Measurements from ENCODE around the gene TCF7L1. TPM values are rescaled to one million over a fixed set of nuclear protein-coding genes. Genes with fewer than 3 reads are reported as not detected.

The TCF7L1 gene
- total RNA-seq, 1 experiment from 2014 or later, result 30.4 TPM

DNA sequence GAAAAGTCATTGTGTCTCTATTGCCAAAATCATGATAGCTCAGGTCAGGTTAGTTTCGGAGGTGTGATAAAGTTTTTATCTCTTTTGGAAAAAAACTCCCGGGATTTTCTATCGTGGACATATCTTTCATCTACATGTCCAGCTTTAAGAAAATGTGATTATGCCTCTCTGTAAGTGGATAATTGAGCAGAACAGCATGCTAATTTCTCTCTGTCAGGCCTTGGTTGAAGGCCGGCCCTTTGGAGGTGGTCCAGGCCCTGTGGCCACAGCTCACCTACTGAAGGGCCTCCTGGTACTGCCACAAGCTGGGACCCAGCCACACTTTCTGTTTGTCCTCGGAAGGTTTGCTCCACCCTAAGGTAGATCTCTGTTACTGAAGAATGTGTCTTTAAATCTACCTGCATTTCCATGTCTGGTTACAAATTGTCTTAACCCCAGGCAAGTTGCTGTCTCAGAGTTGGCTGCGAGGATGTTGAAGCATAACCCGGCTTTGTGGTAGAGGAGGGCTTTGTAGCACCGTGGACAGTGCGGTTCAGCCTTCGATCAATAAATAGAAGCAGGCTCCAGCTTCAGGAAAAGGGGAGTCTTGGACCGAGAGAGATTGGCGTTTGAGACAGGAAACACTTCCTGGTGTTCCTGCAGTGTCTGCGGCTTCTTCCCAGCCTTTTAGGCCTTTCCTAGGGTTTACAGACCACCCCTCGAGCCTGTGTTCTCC, 25.5 kb downstream of the TCF7L1 start:
- Histone ChIP-seq H3K9me3 (ENCODE audit: control insufficient read depth, insufficient read depth, low read depth, low read length) (no peaks in the 10 kb centered on the region), H3K4me3 (ENCODE audit: low read depth in 2 of 2, low read length in 2 of 2) (no peak overlapping the region), H3K27ac (ENCODE audit: low read length) (no peak overlapping the region), H3K36me3 (ENCODE audit: control insufficient read depth, insufficient read depth, low read length) (no peaks in the 10 kb centered on the region), H3K4me1 (ENCODE audit: control insufficient read depth, insufficient read depth, low read length) (peaks cover 35% of the 10 kb centered on the region; the same call in 1 of the 2 replicates), H3K27me3 (ENCODE audit: control insufficient read depth, insufficient read depth, low read length) (no peaks in the 10 kb centered on the region)
- TF ChIP-seq POLR2AphosphoS5 (IDR thresholded peaks at IDR 0.05; ENCODE audit: low read depth, low read length) (no peak), SIN3A (IDR thresholded peaks at IDR 0.05; ENCODE audit: borderline replicate concordance, insufficient read depth, low read depth, low read length) (no peak), TCF7L2 (IDR thresholded peaks at IDR 0.05; ENCODE audit: low read depth, low read length) (no peak)
- TF ChIP-seq, protein P1, sequence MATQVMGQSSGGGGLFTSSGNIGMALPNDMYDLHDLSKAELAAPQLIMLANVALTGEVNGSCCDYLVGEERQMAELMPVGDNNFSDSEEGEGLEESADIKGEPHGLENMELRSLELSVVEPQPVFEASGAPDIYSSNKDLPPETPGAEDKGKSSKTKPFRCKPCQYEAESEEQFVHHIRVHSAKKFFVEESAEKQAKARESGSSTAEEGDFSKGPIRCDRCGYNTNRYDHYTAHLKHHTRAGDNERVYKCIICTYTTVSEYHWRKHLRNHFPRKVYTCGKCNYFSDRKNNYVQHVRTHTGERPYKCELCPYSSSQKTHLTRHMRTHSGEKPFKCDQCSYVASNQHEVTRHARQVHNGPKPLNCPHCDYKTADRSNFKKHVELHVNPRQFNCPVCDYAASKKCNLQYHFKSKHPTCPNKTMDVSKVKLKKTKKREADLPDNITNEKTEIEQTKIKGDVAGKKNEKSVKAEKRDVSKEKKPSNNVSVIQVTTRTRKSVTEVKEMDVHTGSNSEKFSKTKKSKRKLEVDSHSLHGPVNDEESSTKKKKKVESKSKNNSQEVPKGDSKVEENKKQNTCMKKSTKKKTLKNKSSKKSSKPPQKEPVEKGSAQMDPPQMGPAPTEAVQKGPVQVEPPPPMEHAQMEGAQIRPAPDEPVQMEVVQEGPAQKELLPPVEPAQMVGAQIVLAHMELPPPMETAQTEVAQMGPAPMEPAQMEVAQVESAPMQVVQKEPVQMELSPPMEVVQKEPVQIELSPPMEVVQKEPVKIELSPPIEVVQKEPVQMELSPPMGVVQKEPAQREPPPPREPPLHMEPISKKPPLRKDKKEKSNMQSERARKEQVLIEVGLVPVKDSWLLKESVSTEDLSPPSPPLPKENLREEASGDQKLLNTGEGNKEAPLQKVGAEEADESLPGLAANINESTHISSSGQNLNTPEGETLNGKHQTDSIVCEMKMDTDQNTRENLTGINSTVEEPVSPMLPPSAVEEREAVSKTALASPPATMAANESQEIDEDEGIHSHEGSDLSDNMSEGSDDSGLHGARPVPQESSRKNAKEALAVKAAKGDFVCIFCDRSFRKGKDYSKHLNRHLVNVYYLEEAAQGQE (IDR thresholded peaks at IDR 0.05; ENCODE audit: insufficient read depth in 1 of 2, low read depth in 2 of 2, low read length in 1 of 2), result no peak
- TF ChIP-seq, protein P2, sequence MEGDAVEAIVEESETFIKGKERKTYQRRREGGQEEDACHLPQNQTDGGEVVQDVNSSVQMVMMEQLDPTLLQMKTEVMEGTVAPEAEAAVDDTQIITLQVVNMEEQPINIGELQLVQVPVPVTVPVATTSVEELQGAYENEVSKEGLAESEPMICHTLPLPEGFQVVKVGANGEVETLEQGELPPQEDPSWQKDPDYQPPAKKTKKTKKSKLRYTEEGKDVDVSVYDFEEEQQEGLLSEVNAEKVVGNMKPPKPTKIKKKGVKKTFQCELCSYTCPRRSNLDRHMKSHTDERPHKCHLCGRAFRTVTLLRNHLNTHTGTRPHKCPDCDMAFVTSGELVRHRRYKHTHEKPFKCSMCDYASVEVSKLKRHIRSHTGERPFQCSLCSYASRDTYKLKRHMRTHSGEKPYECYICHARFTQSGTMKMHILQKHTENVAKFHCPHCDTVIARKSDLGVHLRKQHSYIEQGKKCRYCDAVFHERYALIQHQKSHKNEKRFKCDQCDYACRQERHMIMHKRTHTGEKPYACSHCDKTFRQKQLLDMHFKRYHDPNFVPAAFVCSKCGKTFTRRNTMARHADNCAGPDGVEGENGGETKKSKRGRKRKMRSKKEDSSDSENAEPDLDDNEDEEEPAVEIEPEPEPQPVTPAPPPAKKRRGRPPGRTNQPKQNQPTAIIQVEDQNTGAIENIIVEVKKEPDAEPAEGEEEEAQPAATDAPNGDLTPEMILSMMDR (IDR thresholded peaks at IDR 0.05), result no peak
- in situ Hi-C loops (cut with HindIII; ENCODE audit: low pct_unique_long_range_greater_than_20kb, low sequenced_read_pairs) (no loop called here), intact Hi-C loops (cut with micrococcal nuclease; ENCODE audit: unreplicated experiment) (no loop called here)
- no peak for DNase-seq (ENCODE audit: low read depth, low spot score)
- ATAC-seq, result no peak
- ChIA-PET CTCF (no interaction called here), POLR2A (no interaction called here)
- no TSS peak for BruUV-seq (replicated peaks)

DNA sequence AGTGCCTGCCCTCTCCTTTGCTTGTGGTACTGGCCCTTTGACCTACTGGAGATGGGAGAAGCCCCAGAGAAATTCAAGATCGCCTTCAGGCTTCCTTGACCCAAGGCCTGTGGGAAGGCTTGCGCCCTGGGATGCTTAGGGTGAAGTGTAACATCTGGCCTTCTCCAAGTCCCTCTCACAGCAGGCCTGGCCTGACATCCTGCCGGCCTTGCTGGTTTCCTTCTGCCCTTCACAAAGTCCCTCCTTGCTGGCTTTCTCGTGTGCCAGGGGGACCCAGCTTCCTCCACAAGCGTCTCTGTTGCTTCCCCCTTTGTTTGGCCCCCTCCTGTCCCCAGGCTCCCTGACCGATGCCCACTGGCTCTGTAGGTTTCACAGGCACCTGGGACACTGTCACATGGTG, 26.4 kb downstream of the TCF7L1 start:
- in situ Hi-C loops (cut with HindIII; ENCODE audit: low pct_unique_long_range_greater_than_20kb, low sequenced_read_pairs) (no loop called here), intact Hi-C loops (cut with micrococcal nuclease; ENCODE audit: unreplicated experiment) (no loop called here)
- peaks cover 34% of the 10 kb centered on the region; the same call in 1 of the 2 replicates for H3K4me1 ChIP-seq (ENCODE audit: control insufficient read depth, insufficient read depth, low read length)
- DNase-seq (ENCODE audit: low read depth, low spot score) (no peak), ATAC-seq (no peak)
- ChIA-PET POLR2A (no interaction called here), CTCF (no interaction called here)
- no peaks in the 10 kb centered on the region for H3K36me3 ChIP-seq (ENCODE audit: control insufficient read depth, insufficient read depth, low read length)
- no peak overlapping the region for H3K27ac ChIP-seq (ENCODE audit: low read length)
- H3K4me3 ChIP-seq (ENCODE audit: low read depth in 2 of 2, low read length in 2 of 2), result no peak overlapping the region
- TF ChIP-seq TCF7L2 (IDR thresholded peaks at IDR 0.05; ENCODE audit: low read depth, low read length) (no peak), SIN3A (IDR thresholded peaks at IDR 0.05; ENCODE audit: borderline replicate concordance, insufficient read depth, low read depth, low read length) (no peak), POLR2AphosphoS5 (IDR thresholded peaks at IDR 0.05; ENCODE audit: low read depth, low read length) (no peak)
- TF ChIP-seq, protein P1 (IDR thresholded peaks at IDR 0.05; ENCODE audit: insufficient read depth in 1 of 2, low read depth in 2 of 2, low read length in 1 of 2), result no peak
- TF ChIP-seq, protein P2 (IDR thresholded peaks at IDR 0.05), result no peak
- no peaks in the 10 kb centered on the region for H3K27me3 ChIP-seq (ENCODE audit: control insufficient read depth, insufficient read depth, low read length)
- H3K9me3 ChIP-seq (ENCODE audit: control insufficient read depth, insufficient read depth, low read depth, low read length), result no peaks in the 10 kb centered on the region
- no TSS peak for BruUV-seq (replicated peaks)

Data from Panc1 (cell line).